Nephron (organoid): ENCODE measurements around the gene PRKCB.

ENCODE experiments used
- H3K27ac Mint-ChIP-seq, 3 experiments: 2 replicates each; pipeline ENCODE4 v1.8.0; 2020; ENCODE audit warnings: mixed read lengths in 3 of 3, mild to moderate bottlenecking in 2 of 3, moderate library complexity in 1 of 3
- H3K27me3 Mint-ChIP-seq: 2 replicates; pipeline ENCODE4 v1.8.0; 2021; ENCODE audit warnings: low read depth, mild to moderate bottlenecking, moderate library complexity, mixed read lengths
- H3K36me3 Mint-ChIP-seq: 2 replicates; pipeline ENCODE4 v1.8.0; 2020; ENCODE audit warnings: low read depth, mixed read lengths
- H3K4me1 Mint-ChIP-seq: 2 replicates; pipeline ENCODE4 v1.8.0; 2020; ENCODE audit warnings: mixed read lengths
- H3K4me3 Mint-ChIP-seq, 3 experiments: 2 replicates each; pipeline ENCODE4 v1.8.0; 2020; ENCODE audit warnings: mild to moderate bottlenecking in 3 of 3, mixed read lengths in 3 of 3, moderate library complexity in 2 of 3
- H3K9me3 Mint-ChIP-seq: 2 replicates; pipeline ENCODE4 v1.8.0; 2020; ENCODE audit warnings: mixed read lengths
- CTCF ChIP-seq, 3 experiments: fragments of 200-600 bp; sonication (generic); IDR thresholded peaks; one replicate each; pipeline ENCODE4 v1.5.0; 2021; ENCODE audit warnings: antibody characterized with exemption in 3 of 3; ENCODE audit not compliant: unreplicated experiment in 3 of 3

The PRKCB gene

GRCh38 chr16:23862556-23862955 lies 26.8 kb downstream of the PRKCB start:
- Mint-ChIP-seq H3K9me3 (no peaks in the 10 kb centered on the region), H3K4me3 (no peak overlapping the region), H3K27me3 (peaks cover 57% of the 10 kb centered on the region), H3K27ac (no peak overlapping the region), H3K36me3 (no peaks in the 10 kb centered on the region), H3K4me1 (no peaks in the 10 kb centered on the region)
- TF ChIP-seq CTCF (IDR thresholded peaks at IDR 0.05; ENCODE audit: unreplicated experiment in 3 of 3), result no peak

GRCh38 chr16:23863511-23864422 lies 28.0 kb downstream of the PRKCB start:
- Mint-ChIP-seq H3K27ac (no peak overlapping the region), H3K27me3 (peaks cover 61% of the 10 kb centered on the region), H3K4me1 (no peaks in the 10 kb centered on the region), H3K9me3 (no peaks in the 10 kb centered on the region), H3K4me3 (no peak overlapping the region), H3K36me3 (no peaks in the 10 kb centered on the region)
- no peak for TF ChIP-seq CTCF (IDR thresholded peaks at IDR 0.05; ENCODE audit: unreplicated experiment in 3 of 3)

DNA sequence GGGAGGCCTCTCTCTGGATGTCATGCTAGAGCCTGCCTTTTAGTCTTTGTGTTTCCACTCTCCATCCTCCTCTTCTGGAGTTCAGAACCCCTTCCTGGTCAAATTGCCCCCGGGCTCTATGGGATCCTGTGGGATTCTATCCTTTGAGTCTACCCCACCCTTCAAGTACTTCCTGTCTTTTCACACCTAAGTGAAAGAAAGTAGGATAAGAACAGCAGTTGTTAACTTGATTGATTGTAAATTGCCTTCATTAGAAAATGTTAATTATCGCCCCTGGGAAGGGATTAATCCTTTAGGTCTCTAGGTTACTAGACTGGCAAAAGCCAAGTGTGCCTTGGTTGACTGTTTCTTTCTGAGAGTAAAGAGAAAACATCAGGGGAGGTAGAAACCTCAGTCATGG lies 30.1 kb downstream of the PRKCB start:
- Mint-ChIP-seq H3K4me3 (no peak overlapping the region), H3K4me1 (no peaks in the 10 kb centered on the region), H3K9me3 (no peaks in the 10 kb centered on the region), H3K36me3 (no peaks in the 10 kb centered on the region), H3K27ac (no peak overlapping the region), H3K27me3 (peaks cover 52% of the 10 kb centered on the region)
- TF ChIP-seq CTCF (IDR thresholded peaks at IDR 0.05; ENCODE audit: unreplicated experiment in 3 of 3), result no peak

GRCh38 chr16:23866621-23867020 lies 30.8 kb downstream of the PRKCB start:
- no peaks in the 10 kb centered on the region for H3K4me1 Mint-ChIP-seq
- no peak overlapping the region for H3K27ac Mint-ChIP-seq
- H3K9me3 Mint-ChIP-seq, result no peaks in the 10 kb centered on the region
- no peaks in the 10 kb centered on the region for H3K36me3 Mint-ChIP-seq
- no peak for TF ChIP-seq CTCF (IDR thresholded peaks at IDR 0.05; ENCODE audit: unreplicated experiment in 3 of 3)
- H3K4me3 Mint-ChIP-seq, result no peak overlapping the region
- peaks cover 50% of the 10 kb centered on the region for H3K27me3 Mint-ChIP-seq

GRCh38 chr16:23867566-23867965 lies 31.8 kb downstream of the PRKCB start:
- H3K27me3 Mint-ChIP-seq, result peaks cover 45% of the 10 kb centered on the region
- no peak overlapping the region for H3K4me3 Mint-ChIP-seq
- TF ChIP-seq CTCF (IDR thresholded peaks at IDR 0.05; ENCODE audit: unreplicated experiment in 3 of 3), result no peak
- H3K4me1 Mint-ChIP-seq, result no peaks in the 10 kb centered on the region
- no peaks in the 10 kb centered on the region for H3K36me3 Mint-ChIP-seq
- H3K9me3 Mint-ChIP-seq, result no peaks in the 10 kb centered on the region
- H3K27ac Mint-ChIP-seq, result no peak overlapping the region

DNA sequence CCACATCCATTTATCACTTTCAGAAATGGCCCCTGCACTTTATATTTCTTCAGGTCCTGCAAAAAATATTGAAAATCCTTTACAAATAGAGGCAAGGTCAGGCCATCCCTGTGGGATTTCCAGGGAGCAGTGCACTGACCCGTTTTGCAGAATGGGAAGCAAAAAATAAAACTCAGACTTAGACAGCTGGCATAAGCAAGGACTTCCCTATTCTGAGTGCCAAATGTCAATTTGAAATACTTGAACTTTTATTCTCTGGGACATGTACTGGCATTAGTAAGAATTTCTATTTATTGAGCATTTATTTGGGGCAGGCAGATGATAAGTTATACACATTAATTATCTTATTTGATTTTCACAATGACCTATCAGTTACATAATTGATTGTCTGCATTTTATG lies 32.4 kb downstream of the PRKCB start:
- H3K4me3 Mint-ChIP-seq, result no peak overlapping the region
- no peaks in the 10 kb centered on the region for H3K4me1 Mint-ChIP-seq
- no peak overlapping the region for H3K27ac Mint-ChIP-seq
- H3K36me3 Mint-ChIP-seq, result no peaks in the 10 kb centered on the region
- H3K9me3 Mint-ChIP-seq, result no peaks in the 10 kb centered on the region
- H3K27me3 Mint-ChIP-seq, result peaks cover 45% of the 10 kb centered on the region
- no peak for TF ChIP-seq CTCF (IDR thresholded peaks at IDR 0.05; ENCODE audit: unreplicated experiment in 3 of 3)
